Measurements from ENCODE around the gene ASIC4. TPM values are rescaled to one million over a fixed set of nuclear protein-coding genes. Genes with fewer than 3 reads are reported as not detected.
A peak's percentile ranks its signal among the peaks of the same experiment; 100 is the strongest.

ASIC4 gene, protein sequence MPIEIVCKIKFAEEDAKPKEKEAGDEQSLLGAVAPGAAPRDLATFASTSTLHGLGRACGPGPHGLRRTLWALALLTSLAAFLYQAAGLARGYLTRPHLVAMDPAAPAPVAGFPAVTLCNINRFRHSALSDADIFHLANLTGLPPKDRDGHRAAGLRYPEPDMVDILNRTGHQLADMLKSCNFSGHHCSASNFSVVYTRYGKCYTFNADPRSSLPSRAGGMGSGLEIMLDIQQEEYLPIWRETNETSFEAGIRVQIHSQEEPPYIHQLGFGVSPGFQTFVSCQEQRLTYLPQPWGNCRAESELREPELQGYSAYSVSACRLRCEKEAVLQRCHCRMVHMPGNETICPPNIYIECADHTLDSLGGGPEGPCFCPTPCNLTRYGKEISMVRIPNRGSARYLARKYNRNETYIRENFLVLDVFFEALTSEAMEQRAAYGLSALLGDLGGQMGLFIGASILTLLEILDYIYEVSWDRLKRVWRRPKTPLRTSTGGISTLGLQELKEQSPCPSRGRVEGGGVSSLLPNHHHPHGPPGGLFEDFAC
- total RNA-seq (ENCODE audit: low replicate concordance) = 0.26 and 2.4 TPM in 2 replicates

DNA sequence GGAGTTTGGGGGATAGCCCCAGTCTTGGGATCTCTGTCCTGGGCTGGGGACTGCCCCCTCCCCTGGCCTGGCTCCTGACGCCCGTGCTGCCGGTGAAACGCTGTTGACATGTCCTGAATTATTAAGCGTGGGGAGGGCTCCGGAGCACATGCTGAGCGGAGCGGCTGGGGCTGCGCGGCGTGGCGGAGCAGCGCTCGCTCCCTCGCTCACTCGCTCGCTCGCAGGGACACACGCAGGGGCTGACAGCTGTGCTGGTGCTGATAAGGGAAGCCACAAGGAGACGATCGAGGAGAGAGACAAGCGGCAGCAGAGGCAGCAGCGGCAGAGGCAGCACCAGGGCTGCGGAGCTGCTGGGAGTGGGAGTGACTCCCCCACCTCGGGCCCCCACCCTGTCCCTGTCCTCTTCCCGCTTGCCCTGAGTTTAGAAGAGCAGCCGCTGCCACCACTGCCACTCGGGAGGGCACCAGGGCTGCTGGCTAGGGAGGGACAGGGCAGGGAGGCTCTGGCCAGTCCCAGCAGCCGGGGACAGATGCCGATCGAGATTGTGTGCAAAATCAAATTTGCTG is at the start of gene ASIC4:
TSS of gene ASIC4 (plus strand) at position 287 of the 566 bp plus-strand sequence. CDS start at position 530, 243 bp downstream.
- Mint-ChIP-seq H3K27me3 (ENCODE audit: insufficient read depth, low read depth) (peaks cover 41% of the 10 kb centered on the region), H3K27ac (peak within 1 kb of the TSS; percentile 83), H3K36me3 (no peaks in the 10 kb centered on the region), H3K9me3 (no peaks in the 10 kb centered on the region), H3K4me3 (peak within 1 kb of the TSS; percentile 81), H3K4me1 (peaks cover 65% of the 10 kb centered on the region)
- Histone ChIP-seq H3K27me3 (peaks cover 44% of the 10 kb centered on the region), H3K36me3 (no peaks in the 10 kb centered on the region), H3K9me3 (ENCODE audit: low read depth) (no peaks in the 10 kb centered on the region), H3K79me2 (ENCODE audit: low read depth) (no peaks in the 10 kb centered on the region), H3F3A (ENCODE audit: low read depth) (peaks cover 31% of the 10 kb centered on the region), H3K27ac (no peak within 1 kb of the TSS), H3K4me1 (peaks cover 53% of the 10 kb centered on the region), H2AFZ (replicated peaks) (no peak within 1 kb of the TSS), H3K9ac (no peak within 1 kb of the TSS), H3K4me3 (peak within 1 kb of the TSS; percentile 12), H4K20me1 (ENCODE audit: low read depth) (no peaks in the 10 kb centered on the region), H3K4me2 (peak within 1 kb of the TSS; percentile 80)
- TF ChIP-seq, protein P1, sequence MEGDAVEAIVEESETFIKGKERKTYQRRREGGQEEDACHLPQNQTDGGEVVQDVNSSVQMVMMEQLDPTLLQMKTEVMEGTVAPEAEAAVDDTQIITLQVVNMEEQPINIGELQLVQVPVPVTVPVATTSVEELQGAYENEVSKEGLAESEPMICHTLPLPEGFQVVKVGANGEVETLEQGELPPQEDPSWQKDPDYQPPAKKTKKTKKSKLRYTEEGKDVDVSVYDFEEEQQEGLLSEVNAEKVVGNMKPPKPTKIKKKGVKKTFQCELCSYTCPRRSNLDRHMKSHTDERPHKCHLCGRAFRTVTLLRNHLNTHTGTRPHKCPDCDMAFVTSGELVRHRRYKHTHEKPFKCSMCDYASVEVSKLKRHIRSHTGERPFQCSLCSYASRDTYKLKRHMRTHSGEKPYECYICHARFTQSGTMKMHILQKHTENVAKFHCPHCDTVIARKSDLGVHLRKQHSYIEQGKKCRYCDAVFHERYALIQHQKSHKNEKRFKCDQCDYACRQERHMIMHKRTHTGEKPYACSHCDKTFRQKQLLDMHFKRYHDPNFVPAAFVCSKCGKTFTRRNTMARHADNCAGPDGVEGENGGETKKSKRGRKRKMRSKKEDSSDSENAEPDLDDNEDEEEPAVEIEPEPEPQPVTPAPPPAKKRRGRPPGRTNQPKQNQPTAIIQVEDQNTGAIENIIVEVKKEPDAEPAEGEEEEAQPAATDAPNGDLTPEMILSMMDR (IDR thresholded peaks at IDR 0.05) = no peak
- TF ChIP-seq EZH2phosphoT487 (IDR thresholded peaks at IDR 0.05) = no peak
- no peak for TF ChIP-seq EZH2 (IDR thresholded peaks at IDR 0.05)
- DNase-seq (ENCODE audit: low spot score) = peak; percentile 67

DNA sequence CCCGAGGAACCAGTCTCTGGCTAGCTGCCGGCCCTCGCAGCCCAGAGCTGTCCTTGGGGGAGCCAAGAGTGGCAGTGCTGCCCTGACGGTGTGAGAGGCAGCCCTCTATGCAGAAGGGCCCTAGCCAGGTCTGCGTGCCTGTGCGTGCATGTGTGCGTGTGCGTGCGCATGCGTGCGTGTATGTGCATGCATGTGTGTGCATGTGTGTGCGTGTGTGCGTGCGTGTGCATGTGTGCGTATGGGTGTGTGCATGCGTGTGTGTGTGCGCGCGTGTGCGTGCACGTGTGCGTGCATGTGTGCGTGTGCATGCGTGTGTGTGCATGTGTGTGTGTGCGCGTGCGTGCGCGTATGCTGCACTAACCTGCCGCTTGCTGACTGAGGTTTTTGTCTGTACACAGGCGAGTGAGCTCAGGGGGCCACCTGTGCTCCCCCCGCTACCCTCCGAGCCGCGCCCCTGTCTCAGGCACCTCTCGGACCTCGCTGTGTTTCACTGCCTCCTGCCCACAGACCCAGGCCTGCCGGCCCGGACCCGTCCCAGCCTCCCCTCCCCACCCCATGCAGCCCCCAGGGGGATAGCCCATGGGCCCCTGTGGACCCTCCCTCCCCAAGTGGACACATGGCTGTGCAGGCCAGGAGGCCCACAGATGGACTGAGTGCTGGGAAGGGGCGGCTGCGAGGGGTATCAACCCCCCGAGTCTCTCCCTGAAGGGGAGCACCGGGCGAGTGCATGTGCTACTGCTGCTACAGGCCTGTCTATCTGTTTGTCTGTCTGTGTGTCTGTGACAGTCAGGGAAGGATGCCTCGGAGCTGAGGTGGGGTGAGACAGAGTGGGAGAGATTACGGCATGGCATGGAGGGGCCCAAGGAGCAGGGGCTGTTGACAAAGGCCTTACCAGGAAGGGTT is 48.4 kb upstream of the ASIC4 start:
- H3K4me3 ChIP-seq = no peak overlapping the region
- DNase-seq (ENCODE audit: low spot score) = no peak
- Mint-ChIP-seq H3K9me3 (no peaks in the 10 kb centered on the region), H3K27ac (no peak overlapping the region), H3K36me3 (peaks cover 2% of the 10 kb centered on the region), H3K27me3 (ENCODE audit: insufficient read depth, low read depth) (peaks cover 8% of the 10 kb centered on the region), H3K4me1 (peaks cover 4% of the 10 kb centered on the region), H3K4me3 (no peak overlapping the region)
- no peaks in the 10 kb centered on the region for H3K27me3 ChIP-seq
- H4K20me1 ChIP-seq (ENCODE audit: low read depth) = no peaks in the 10 kb centered on the region
- no peak overlapping the region for H3K4me2 ChIP-seq
- H3F3A ChIP-seq (ENCODE audit: low read depth) = no peaks in the 10 kb centered on the region
- peaks cover 6% of the 10 kb centered on the region for H3K4me1 ChIP-seq
- H3K9me3 ChIP-seq (ENCODE audit: low read depth) = no peaks in the 10 kb centered on the region
- H2AFZ ChIP-seq (replicated peaks) = no peak overlapping the region
- H3K9ac ChIP-seq = no peak overlapping the region
- no peaks in the 10 kb centered on the region for H3K79me2 ChIP-seq (ENCODE audit: low read depth)
- no peak overlapping the region for H3K27ac ChIP-seq
- TF ChIP-seq EZH2phosphoT487 (IDR thresholded peaks at IDR 0.05) = no peak
- TF ChIP-seq EZH2 (IDR thresholded peaks at IDR 0.05) = no peak
- TF ChIP-seq, protein P1 (IDR thresholded peaks at IDR 0.05) = no peak
- no peaks in the 10 kb centered on the region for H3K36me3 ChIP-seq

DNA sequence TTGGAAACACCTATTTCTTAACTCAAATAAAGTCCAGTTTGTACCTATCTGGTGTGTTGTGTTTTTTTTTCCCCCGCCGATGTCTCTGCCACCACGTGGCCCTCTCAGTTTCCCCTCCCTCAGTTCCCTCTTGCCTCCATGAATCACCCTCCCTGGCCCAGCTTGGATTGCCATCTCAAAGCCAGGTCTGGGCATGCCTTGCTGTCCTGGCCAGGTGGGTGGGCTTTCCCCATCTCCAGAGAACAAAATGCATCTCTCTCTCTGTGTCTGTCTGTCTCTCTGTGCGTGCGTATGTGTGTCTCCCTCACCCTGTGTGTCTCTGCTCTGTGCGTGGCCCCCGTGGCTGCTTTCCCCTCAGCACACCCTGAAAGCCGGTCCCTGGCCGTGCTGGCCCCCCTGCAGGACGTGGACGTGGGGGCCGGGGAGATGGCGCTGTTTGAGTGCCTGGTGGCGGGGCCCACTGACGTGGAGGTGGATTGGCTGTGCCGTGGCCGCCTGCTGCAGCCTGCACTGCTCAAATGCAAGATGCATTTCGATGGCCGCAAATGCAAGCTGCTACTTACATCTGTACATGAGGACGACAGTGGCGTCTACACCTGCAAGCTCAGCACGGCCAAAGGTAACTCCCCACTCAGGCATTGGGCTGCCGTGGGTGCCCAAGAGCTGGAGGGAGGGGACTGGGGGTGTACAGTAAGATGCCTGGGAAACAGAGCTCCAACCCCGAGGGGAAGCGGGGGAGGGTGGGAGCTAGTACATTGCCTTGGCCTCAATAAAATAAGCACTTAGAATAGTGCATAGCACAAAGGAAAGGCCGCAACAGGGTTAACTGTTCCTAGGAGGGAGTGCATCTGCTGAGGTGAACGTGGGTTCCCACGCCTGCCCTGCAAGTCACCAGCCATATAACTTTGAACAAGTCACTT is 47.2 kb upstream of the ASIC4 start:
- H3K4me2 ChIP-seq = no peak overlapping the region
- no peaks in the 10 kb centered on the region for H4K20me1 ChIP-seq (ENCODE audit: low read depth)
- peaks cover 8% of the 10 kb centered on the region for H3K4me1 Mint-ChIP-seq
- peak overlapping the region; percentile 41 for H3K4me3 Mint-ChIP-seq
- H3K79me2 ChIP-seq (ENCODE audit: low read depth) = no peaks in the 10 kb centered on the region
- H3K9me3 ChIP-seq (ENCODE audit: low read depth) = no peaks in the 10 kb centered on the region
- no peak overlapping the region for H3K27ac Mint-ChIP-seq
- no peaks in the 10 kb centered on the region for H3K27me3 ChIP-seq
- H3K27me3 Mint-ChIP-seq (ENCODE audit: insufficient read depth, low read depth) = peaks cover 9% of the 10 kb centered on the region
- no peak overlapping the region for H3K27ac ChIP-seq
- no peak overlapping the region for H3K9ac ChIP-seq
- peaks cover 2% of the 10 kb centered on the region for H3K9me3 Mint-ChIP-seq
- H2AFZ ChIP-seq (replicated peaks) = no peak overlapping the region
- H3K4me3 ChIP-seq = no peak overlapping the region
- no peaks in the 10 kb centered on the region for H3F3A ChIP-seq (ENCODE audit: low read depth)
- H3K4me1 ChIP-seq = no peaks in the 10 kb centered on the region
- DNase-seq (ENCODE audit: low spot score) = no peak
- H3K36me3 ChIP-seq = no peaks in the 10 kb centered on the region
- H3K36me3 Mint-ChIP-seq = peaks cover 2% of the 10 kb centered on the region
- no peak for TF ChIP-seq EZH2 (IDR thresholded peaks at IDR 0.05)
- TF ChIP-seq EZH2phosphoT487 (IDR thresholded peaks at IDR 0.05) = no peak
- TF ChIP-seq, protein P1 (IDR thresholded peaks at IDR 0.05) = no peak

Measured in neural progenitor cell (in vitro differentiated cells).